Effector memory CD8-positive, alpha-beta T cell (primary cell): ENCODE results near the gene MAP1B.
A peak's percentile ranks its signal among the peaks of the same experiment; 100 is the strongest.

Source experiments
- ATAC-seq: fragments of 150-1000 bp; cut with Tn5 transposase; replicated peaks from 2 replicates; pipeline ENCODE4 v1.10.0; 2021; ENCODE audit warnings: mild to moderate bottlenecking, moderate library complexity
- DNase-seq, 3 experiments: peaks; one replicate each; pipeline ENCODE4 v3.0.0; 2021
- H3K27ac Mint-ChIP-seq, 2 donors: one replicate each; pipeline ENCODE4 v1.8.0; 2022; ENCODE audit warnings: mild to moderate bottlenecking in 2 of 2, mixed read lengths in 2 of 2, moderate library complexity in 2 of 2
- H3K27me3 Mint-ChIP-seq, 2 donors: one replicate each; pipeline ENCODE4 v1.8.0; 2022; ENCODE audit warnings: mixed read lengths in 2 of 2
- H3K36me3 Mint-ChIP-seq: one replicate; pipeline ENCODE4 v1.8.0; 2022; ENCODE audit warnings: mild to moderate bottlenecking, moderate library complexity, mixed read lengths; ENCODE audit not compliant: insufficient read depth
- H3K4me1 Mint-ChIP-seq, 2 donors: one replicate each; pipeline ENCODE4 v1.8.0; 2022; ENCODE audit warnings: low read depth in 2 of 2, mixed read lengths in 2 of 2
- H3K4me3 Mint-ChIP-seq, 2 donors: one replicate each; pipeline ENCODE4 v1.8.0; 2022; ENCODE audit warnings: mild to moderate bottlenecking in 2 of 2, mixed read lengths in 2 of 2, moderate library complexity in 2 of 2
- H3K9me3 Mint-ChIP-seq, 2 donors: one replicate each; pipeline ENCODE4 v1.8.0; 2022; ENCODE audit warnings: mixed read lengths in 2 of 2

MAP1B gene

GRCh38 chr5:72184408-72184807 lies 77.1 kb downstream of the MAP1B start:
- H3K9me3 Mint-ChIP-seq, result no peaks in the 10 kb centered on the region
- no peaks in the 10 kb centered on the region for H3K36me3 Mint-ChIP-seq
- H3K4me3 Mint-ChIP-seq, result no peak overlapping the region
- H3K27ac Mint-ChIP-seq, result no peak overlapping the region
- DNase-seq (no peak), ATAC-seq (no peak)
- H3K27me3 Mint-ChIP-seq, result peaks cover 71 to 90% of the 10 kb centered on the region in 2 donors
- H3K4me1 Mint-ChIP-seq, result no peaks in the 10 kb centered on the region

GRCh38 chr5:72185496-72186329 lies 78.4 kb downstream of the MAP1B start:
- no peaks in the 10 kb centered on the region for H3K36me3 Mint-ChIP-seq
- no peak overlapping the region for H3K4me3 Mint-ChIP-seq
- ATAC-seq, result no peak
- peaks cover 67 to 82% of the 10 kb centered on the region in 2 donors for H3K27me3 Mint-ChIP-seq
- DNase-seq, result no peak
- H3K9me3 Mint-ChIP-seq, result no peaks in the 10 kb centered on the region
- no peak overlapping the region for H3K27ac Mint-ChIP-seq
- no peaks in the 10 kb centered on the region for H3K4me1 Mint-ChIP-seq

DNA sequence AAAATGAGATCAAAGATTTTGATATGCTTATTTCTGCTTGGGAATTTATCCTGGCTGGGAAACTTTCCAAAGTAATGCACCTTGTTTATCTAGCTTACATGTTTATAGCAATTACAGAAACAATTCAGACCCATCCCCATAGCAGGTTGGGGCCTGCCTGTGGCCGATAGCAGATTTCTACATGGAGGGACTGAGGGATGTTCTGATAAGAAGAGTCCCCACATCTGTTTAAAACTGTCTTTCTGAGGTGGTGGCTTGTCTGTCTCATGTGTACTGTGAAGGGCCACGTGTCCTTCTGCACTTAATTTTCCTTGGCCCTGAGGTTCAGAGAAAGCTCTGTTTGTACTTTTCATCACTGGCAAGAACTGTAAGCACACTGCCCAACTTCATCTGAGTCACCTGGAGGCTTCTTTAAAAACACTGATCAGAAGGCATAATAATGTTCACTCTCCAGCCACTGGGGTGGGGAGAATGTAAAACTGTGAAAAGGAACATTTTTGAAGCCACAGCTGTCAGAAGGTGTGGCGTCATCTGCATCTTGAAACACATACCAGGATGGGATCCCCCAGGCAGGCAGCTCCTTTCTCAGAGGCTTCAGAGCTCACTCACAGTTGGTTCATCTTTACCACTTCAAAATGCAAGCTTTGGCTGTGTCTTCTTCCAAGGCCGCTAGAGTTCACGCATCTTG lies 80.3 kb downstream of the MAP1B start:
- H3K27ac Mint-ChIP-seq, result no peak overlapping the region
- no peaks in the 10 kb centered on the region for H3K4me1 Mint-ChIP-seq
- no peaks in the 10 kb centered on the region for H3K36me3 Mint-ChIP-seq
- peaks cover 60 to 81% of the 10 kb centered on the region in 2 donors for H3K27me3 Mint-ChIP-seq
- ATAC-seq (no peak), DNase-seq (no peak)
- H3K9me3 Mint-ChIP-seq, result no peaks in the 10 kb centered on the region
- no peak overlapping the region for H3K4me3 Mint-ChIP-seq

- no peaks in the 10 kb centered on the region for H3K9me3 Mint-ChIP-seq
Measured at GRCh38 chr5:72188166-72188565, 80.9 kb downstream of the MAP1B start.

DNA sequence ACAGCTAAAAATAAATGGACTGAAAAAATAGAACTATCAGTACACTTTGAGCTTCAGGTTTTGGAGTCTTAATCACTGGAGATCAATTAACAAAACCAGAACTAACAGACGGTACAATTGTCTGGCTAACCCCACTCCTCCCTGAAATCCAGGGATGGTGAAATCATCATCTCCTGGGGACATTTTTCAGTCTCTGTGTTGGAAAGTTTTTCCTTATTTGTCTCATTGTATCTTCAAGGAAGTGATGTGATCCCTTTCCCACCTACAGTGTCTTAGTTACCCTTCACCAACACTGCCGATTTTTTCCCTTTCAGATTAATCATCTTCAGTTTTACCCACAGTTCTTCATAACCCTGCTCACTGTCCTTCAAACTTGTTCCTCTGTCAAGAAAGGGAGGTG lies 81.9 kb downstream of the MAP1B start:
- peaks cover 55 to 81% of the 10 kb centered on the region in 2 donors for H3K27me3 Mint-ChIP-seq

More at GRCh38 chr5:72188166-72188565, 80.9 kb downstream of the MAP1B start:
- Mint-ChIP-seq H3K27ac (no peak overlapping the region), H3K36me3 (no peaks in the 10 kb centered on the region), H3K4me3 (no peak overlapping the region), H3K4me1 (no peaks in the 10 kb centered on the region), H3K27me3 (peaks cover 57 to 81% of the 10 kb centered on the region in 2 donors)
- ATAC-seq (no peak), DNase-seq (no peak)

DNA sequence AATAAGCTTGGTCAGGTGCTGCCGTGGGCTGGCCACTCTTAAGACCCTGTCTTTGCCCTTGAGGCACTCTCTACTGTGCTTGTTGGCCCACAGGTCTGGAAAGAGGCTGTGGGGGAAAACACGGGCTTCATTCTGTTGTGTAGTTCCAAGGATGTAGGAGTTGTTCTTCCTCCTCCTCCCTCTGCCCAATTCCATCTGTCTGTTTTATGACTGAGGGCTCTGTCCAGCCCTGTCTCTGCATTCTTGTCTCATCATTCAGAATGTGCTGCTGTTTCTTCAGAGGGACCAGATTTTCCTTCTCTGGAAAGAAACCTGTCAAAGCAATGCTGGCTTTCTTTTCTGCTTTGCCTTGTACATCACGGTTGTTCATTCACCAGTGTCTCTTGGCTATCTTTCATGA lies 84.1 kb downstream of the MAP1B start:
- DNase-seq (no peak), ATAC-seq (no peak)
- peaks cover 4 to 8% of the 10 kb centered on the region in 2 donors for H3K9me3 Mint-ChIP-seq
- no peak overlapping the region for H3K27ac Mint-ChIP-seq
- H3K36me3 Mint-ChIP-seq, result no peaks in the 10 kb centered on the region
- peaks cover 13 to 21% of the 10 kb centered on the region in 2 donors for H3K4me1 Mint-ChIP-seq
- no peak overlapping the region for H3K4me3 Mint-ChIP-seq
- H3K27me3 Mint-ChIP-seq, result peaks cover 57 to 81% of the 10 kb centered on the region in 2 donors

More for the DNA sequence above, 81.9 kb downstream of the MAP1B start:
- H3K27ac Mint-ChIP-seq, result no peak overlapping the region
- no peaks in the 10 kb centered on the region for H3K4me1 Mint-ChIP-seq
- no peaks in the 10 kb centered on the region for H3K9me3 Mint-ChIP-seq
- no peak for ATAC-seq
- no peak for DNase-seq
- H3K4me3 Mint-ChIP-seq, result no peak overlapping the region
- H3K36me3 Mint-ChIP-seq, result no peaks in the 10 kb centered on the region

- Mint-ChIP-seq H3K36me3 (no peaks in the 10 kb centered on the region), H3K4me3 (peak overlapping the region; percentile 43 to 75), H3K27me3 (peaks cover 74 to 95% of the 10 kb centered on the region in 2 donors), H3K4me1 (peaks cover 14 to 21% of the 10 kb centered on the region in 2 donors), H3K9me3 (peaks cover 4 to 8% of the 10 kb centered on the region in 2 donors), H3K27ac (peak overlapping the region in 1 of 2 donors; percentile 54)
- ATAC-seq (peak; percentile 95), DNase-seq (peak; percentile 42 to 54 (median 43))
Measured at GRCh38 chr5:72194846-72195245, 87.6 kb downstream of the MAP1B start.

DNA sequence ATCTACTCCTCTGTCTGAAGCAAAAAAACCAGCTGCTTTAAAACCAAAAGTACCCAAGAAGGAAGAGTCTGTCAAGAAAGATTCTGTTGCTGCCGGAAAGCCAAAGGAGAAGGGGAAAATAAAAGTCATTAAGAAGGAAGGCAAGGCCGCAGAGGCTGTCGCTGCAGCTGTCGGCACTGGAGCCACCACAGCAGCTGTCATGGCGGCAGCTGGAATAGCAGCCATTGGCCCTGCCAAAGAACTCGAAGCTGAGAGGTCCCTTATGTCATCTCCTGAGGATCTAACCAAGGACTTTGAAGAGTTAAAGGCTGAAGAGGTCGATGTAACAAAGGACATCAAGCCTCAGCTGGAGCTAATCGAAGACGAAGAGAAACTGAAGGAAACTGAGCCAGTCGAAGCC lies 88.3 kb downstream of the MAP1B start:
- peak overlapping the region; percentile 43 to 75 for H3K4me3 Mint-ChIP-seq

DNA sequence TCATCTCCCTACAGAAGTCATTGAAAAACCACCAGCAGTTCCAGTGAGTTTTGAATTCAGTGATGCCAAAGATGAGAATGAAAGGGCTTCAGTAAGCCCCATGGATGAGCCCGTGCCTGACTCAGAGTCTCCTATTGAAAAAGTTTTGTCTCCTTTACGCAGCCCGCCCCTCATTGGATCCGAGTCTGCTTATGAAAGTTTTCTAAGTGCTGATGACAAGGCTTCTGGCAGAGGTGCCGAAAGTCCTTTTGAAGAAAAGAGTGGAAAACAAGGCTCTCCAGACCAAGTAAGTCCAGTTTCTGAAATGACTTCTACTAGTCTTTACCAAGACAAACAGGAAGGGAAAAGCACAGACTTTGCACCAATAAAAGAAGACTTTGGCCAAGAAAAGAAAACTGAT lies 90.1 kb downstream of the MAP1B start:
- Mint-ChIP-seq H3K4me3 (no peak overlapping the region), H3K9me3 (peaks cover 4 to 8% of the 10 kb centered on the region in 2 donors), H3K4me1 (peaks cover 14 to 21% of the 10 kb centered on the region in 2 donors), H3K27me3 (peaks cover 64 to 79% of the 10 kb centered on the region in 2 donors), H3K27ac (no peak overlapping the region), H3K36me3 (no peaks in the 10 kb centered on the region)
- ATAC-seq (no peak), DNase-seq (no peak)

More for the DNA sequence above, 88.3 kb downstream of the MAP1B start:
- DNase-seq, result no peak
- H3K27ac Mint-ChIP-seq, result no peak overlapping the region
- no peaks in the 10 kb centered on the region for H3K36me3 Mint-ChIP-seq
- peaks cover 73 to 95% of the 10 kb centered on the region in 2 donors for H3K27me3 Mint-ChIP-seq
- H3K9me3 Mint-ChIP-seq, result peaks cover 4 to 8% of the 10 kb centered on the region in 2 donors
- no peak for ATAC-seq
- H3K4me1 Mint-ChIP-seq, result peaks cover 14 to 21% of the 10 kb centered on the region in 2 donors

DNA sequence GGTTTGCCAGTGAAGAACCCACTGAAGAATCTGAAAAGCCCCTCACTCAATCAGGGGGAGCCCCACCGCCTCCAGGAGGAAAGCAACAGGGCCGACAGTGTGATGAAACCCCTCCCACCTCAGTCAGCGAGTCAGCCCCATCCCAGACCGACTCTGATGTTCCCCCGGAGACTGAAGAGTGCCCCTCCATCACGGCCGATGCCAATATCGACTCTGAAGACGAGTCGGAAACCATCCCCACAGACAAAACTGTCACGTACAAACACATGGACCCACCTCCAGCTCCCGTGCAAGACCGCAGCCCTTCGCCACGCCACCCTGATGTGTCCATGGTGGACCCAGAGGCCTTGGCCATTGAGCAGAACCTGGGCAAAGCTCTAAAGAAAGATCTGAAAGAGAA lies 92.4 kb downstream of the MAP1B start:
- H3K36me3 Mint-ChIP-seq, result no peaks in the 10 kb centered on the region
- H3K4me1 Mint-ChIP-seq, result peaks cover 9 to 16% of the 10 kb centered on the region in 2 donors
- DNase-seq (no peak), ATAC-seq (no peak)
- peaks cover 47 to 56% of the 10 kb centered on the region in 2 donors for H3K27me3 Mint-ChIP-seq
- no peak overlapping the region for H3K4me3 Mint-ChIP-seq
- peaks cover 4 to 8% of the 10 kb centered on the region in 2 donors for H3K9me3 Mint-ChIP-seq
- H3K27ac Mint-ChIP-seq, result no peak overlapping the region

DNA sequence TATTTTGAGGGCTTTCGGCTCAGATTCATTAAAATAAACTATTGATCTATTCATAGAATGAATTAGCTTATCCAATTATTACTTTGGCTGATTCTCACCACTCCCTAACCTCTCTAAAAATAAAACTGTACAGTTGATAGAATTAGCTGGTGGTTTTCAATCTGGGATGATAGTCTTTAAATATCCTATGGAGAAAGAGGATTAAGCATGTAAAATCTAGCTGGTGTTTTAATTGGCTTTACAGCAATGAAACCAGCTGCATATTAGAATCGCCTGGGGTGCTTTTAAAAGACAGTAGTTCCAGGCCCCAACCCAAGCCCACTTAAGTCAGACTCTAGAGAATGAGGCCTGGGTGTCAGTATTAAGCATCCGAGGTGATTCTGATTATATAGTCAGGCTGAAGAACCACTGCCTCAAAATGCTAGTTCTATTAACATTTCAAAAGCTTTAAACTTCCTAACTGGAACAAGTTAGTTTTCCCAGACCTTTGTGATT lies 95.1 kb downstream of the MAP1B start:
- Mint-ChIP-seq H3K27me3 (peaks cover 20 to 29% of the 10 kb centered on the region in 2 donors), H3K9me3 (no peaks in the 10 kb centered on the region), H3K4me1 (no peaks in the 10 kb centered on the region), H3K36me3 (no peaks in the 10 kb centered on the region), H3K4me3 (no peak overlapping the region), H3K27ac (no peak overlapping the region)
- ATAC-seq, result no peak
- no peak for DNase-seq

- Mint-ChIP-seq H3K4me3 (no peak overlapping the region), H3K36me3 (no peaks in the 10 kb centered on the region), H3K27me3 (peaks cover 13 to 19% of the 10 kb centered on the region in 2 donors), H3K27ac (no peak overlapping the region), H3K4me1 (no peaks in the 10 kb centered on the region), H3K9me3 (no peaks in the 10 kb centered on the region)
- no peak for DNase-seq
- ATAC-seq, result no peak
Measured at GRCh38 chr5:72203251-72203845, 96.1 kb downstream of the MAP1B start.

DNA sequence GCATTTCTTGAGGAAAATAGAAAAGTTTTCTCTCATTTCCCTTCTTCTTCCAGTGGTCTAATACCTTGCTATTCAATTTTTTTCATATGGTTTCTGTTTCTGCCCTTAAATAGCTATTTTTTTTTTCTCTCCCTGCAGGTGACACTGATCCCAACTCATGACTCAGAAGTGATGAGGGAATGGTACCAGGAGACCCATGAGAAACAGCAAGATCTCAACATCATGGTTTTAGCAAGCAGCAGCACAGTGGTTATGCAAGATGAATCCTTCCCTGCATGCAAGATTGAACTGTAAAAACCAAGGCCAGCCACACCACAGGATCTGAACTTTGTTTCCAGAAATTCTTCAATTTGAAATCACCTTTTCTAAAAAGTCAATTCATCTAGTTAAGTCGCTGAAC lies 97.7 kb downstream of the MAP1B start:
- Mint-ChIP-seq H3K27ac (no peak overlapping the region), H3K4me1 (no peaks in the 10 kb centered on the region), H3K36me3 (no peaks in the 10 kb centered on the region), H3K4me3 (no peak overlapping the region), H3K27me3 (peaks cover 0 to 3% of the 10 kb centered on the region in 2 donors), H3K9me3 (no peaks in the 10 kb centered on the region)
- DNase-seq (no peak), ATAC-seq (no peak)
